SU-DHL-6 (cell line): Measurements from ENCODE around the gene IFT122.

ENCODE experiments used
- H2AFZ ChIP-seq: fragments of 200-600 bp; sonication (generic); 2 replicates; pipeline ENCODE4 v1.6.1; 2014; ENCODE audit warnings: low read depth, mild to moderate bottlenecking, moderate library complexity, mixed read lengths, antibody characterized with exemption, low read length; ENCODE audit not compliant: severe bottlenecking
- H3F3A ChIP-seq: fragments of 200-600 bp; shearing (Covaris generic); 2 replicates; pipeline ENCODE4 v1.6.0; 2016; ENCODE audit warnings: antibody characterized with exemption, mild to moderate bottlenecking; ENCODE audit not compliant: insufficient read depth
- H3K27ac ChIP-seq: fragments of 200-600 bp; sonication (generic); 2 replicates; pipeline ENCODE4 v1.5.1; 2016; ENCODE audit warnings: low read depth, mild to moderate bottlenecking, low read length, moderate library complexity, mixed read lengths
- H3K27me3 ChIP-seq: fragments of 200-600 bp; sonication (generic), shearing (Covaris generic); 2 replicates; pipeline ENCODE4 v1.6.0; 2014; ENCODE audit warnings: mild to moderate bottlenecking, low read length
- H3K36me3 ChIP-seq: fragments of 200-600 bp; sonication (generic); 2 replicates; pipeline ENCODE4 v1.6.1; 2014; ENCODE audit warnings: mild to moderate bottlenecking, low read length, mixed read lengths
- H3K4me2 ChIP-seq: fragments of 300-600, 200-600 bp; shearing (Covaris generic), sonication (generic); 2 replicates; pipeline ENCODE4 v1.6.0; 2014; ENCODE audit warnings: low read length, low read depth, mild to moderate bottlenecking; ENCODE audit not compliant: poor library complexity, severe bottlenecking
- H3K4me3 ChIP-seq: fragments of 200-600 bp; sonication (generic); 2 replicates; pipeline ENCODE4 v1.5.1; 2014; ENCODE audit warnings: antibody characterized with exemption, low read length, mild to moderate bottlenecking, mixed read lengths; ENCODE audit not compliant: insufficient read depth, poor library complexity, severe bottlenecking
- H3K79me2 ChIP-seq: fragments of 200-600 bp; sonication (generic); 2 replicates; pipeline ENCODE4 v1.6.1; 2014; ENCODE audit warnings: mild to moderate bottlenecking, low read length, moderate library complexity; ENCODE audit not compliant: insufficient read depth
- H3K9ac ChIP-seq: fragments of 200-600 bp; sonication (generic); 2 replicates; pipeline ENCODE4 v1.7.0; 2014; ENCODE audit warnings: mild to moderate bottlenecking, low read length
- H3K9me2 ChIP-seq: fragments of 200-600 bp; sonication (generic); replicated peaks from 2 replicates; pipeline ENCODE4 v1.6.1; 2014; ENCODE audit warnings: low read length; ENCODE audit not compliant: insufficient read depth
- H3K9me3 ChIP-seq: fragments of 200-600 bp; sonication (generic); 2 replicates; pipeline ENCODE4 v1.6.1; 2014; ENCODE audit warnings: low read length, mixed read lengths; ENCODE audit not compliant: insufficient read depth
- H4K20me1 ChIP-seq: fragments of 200-600 bp; sonication (generic); 2 replicates; pipeline ENCODE4 v1.6.1; 2014; ENCODE audit warnings: low read depth, mild to moderate bottlenecking, antibody characterized with exemption, low read length, moderate library complexity, mixed read lengths
- EZH2phosphoT487 ChIP-seq: fragments of 200-600 bp; sonication (generic), shearing (Covaris generic); conservative IDR thresholded peaks from 2 replicates; pipeline ENCODE4 v1.6.1; 2018; ENCODE audit warnings: mild to moderate bottlenecking, antibody characterized with exemption, low read length, moderate library complexity, mixed read lengths
- TF ChIP-seq, protein P1 (sequence below): fragments of 200-600 bp; sonication (generic); IDR thresholded peaks from one replicate; pipeline ENCODE4 v1.5.1; 2017; ENCODE audit warnings: antibody characterized with exemption, mild to moderate bottlenecking, low read length, moderate library complexity; ENCODE audit not compliant: insufficient read depth, poor library complexity, severe bottlenecking

IFT122 gene

DNA sequence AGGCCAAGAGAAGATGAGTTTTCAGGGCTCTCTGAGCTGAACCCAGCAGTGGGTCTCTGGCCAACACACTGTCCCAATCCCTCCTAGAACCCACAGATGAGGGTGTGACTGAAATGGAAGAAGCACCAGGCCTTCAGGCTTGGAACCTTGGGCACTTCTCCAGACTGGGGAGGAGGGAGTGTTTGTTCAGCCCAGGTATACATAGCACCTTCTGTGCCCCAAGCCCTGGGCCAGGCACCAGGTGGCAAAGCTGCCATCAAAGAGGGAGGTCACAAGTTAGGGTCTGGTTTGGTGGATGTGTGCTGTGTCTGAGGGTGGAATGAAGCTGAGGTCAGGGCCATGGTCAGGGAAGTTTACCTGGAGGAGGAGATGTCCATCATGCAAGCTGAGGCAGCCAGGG lies 72.6 kb downstream of the IFT122 start:
- Histone ChIP-seq H2AFZ (no peak overlapping the region), H3K36me3 (no peaks in the 10 kb centered on the region)

DNA sequence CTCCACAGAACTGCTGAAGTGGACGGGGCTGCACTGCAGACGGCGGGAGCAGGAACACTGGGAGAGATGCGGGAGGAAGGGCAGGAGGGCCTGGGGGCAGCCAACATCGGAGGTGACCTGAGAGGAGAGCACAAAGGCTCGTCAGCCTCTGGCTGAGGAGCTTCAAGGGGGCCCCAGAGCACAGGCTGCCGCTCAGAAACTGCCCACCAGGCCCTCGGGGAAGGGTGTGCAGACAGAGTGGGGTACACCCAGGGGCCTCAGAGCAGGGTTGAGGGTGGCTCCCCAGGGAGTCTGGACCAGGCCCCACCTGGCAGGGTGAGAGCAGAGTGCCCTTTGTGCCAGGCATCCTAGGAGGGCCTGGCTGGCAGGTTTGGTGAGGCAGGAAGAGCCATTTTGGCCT lies 73.7 kb downstream of the IFT122 start:
- Histone ChIP-seq H3K9ac (no peak overlapping the region), H3K4me3 (no peak overlapping the region), H3F3A (no peaks in the 10 kb centered on the region), H2AFZ (no peak overlapping the region), H4K20me1 (no peaks in the 10 kb centered on the region), H3K79me2 (no peaks in the 10 kb centered on the region), H3K9me3 (no peaks in the 10 kb centered on the region), H3K9me2 (no peaks in the 10 kb centered on the region), H3K4me2 (no peak overlapping the region), H3K27ac (no peak overlapping the region), H3K27me3 (no peaks in the 10 kb centered on the region), H3K36me3 (no peaks in the 10 kb centered on the region)
- TF ChIP-seq, protein P1, sequence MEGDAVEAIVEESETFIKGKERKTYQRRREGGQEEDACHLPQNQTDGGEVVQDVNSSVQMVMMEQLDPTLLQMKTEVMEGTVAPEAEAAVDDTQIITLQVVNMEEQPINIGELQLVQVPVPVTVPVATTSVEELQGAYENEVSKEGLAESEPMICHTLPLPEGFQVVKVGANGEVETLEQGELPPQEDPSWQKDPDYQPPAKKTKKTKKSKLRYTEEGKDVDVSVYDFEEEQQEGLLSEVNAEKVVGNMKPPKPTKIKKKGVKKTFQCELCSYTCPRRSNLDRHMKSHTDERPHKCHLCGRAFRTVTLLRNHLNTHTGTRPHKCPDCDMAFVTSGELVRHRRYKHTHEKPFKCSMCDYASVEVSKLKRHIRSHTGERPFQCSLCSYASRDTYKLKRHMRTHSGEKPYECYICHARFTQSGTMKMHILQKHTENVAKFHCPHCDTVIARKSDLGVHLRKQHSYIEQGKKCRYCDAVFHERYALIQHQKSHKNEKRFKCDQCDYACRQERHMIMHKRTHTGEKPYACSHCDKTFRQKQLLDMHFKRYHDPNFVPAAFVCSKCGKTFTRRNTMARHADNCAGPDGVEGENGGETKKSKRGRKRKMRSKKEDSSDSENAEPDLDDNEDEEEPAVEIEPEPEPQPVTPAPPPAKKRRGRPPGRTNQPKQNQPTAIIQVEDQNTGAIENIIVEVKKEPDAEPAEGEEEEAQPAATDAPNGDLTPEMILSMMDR, result no peak
- TF ChIP-seq EZH2phosphoT487, result no peak

More for the DNA sequence above, 72.6 kb downstream of the IFT122 start:
- Histone ChIP-seq H3K27ac (no peak overlapping the region), H3F3A (no peaks in the 10 kb centered on the region), H3K4me3 (no peak overlapping the region), H3K9me3 (no peaks in the 10 kb centered on the region), H3K9me2 (no peaks in the 10 kb centered on the region), H3K4me2 (no peak overlapping the region), H3K9ac (no peak overlapping the region), H4K20me1 (no peaks in the 10 kb centered on the region), H3K27me3 (no peaks in the 10 kb centered on the region), H3K79me2 (no peaks in the 10 kb centered on the region)
- TF ChIP-seq EZH2phosphoT487, result no peak
- TF ChIP-seq, protein P1, result no peak

DNA sequence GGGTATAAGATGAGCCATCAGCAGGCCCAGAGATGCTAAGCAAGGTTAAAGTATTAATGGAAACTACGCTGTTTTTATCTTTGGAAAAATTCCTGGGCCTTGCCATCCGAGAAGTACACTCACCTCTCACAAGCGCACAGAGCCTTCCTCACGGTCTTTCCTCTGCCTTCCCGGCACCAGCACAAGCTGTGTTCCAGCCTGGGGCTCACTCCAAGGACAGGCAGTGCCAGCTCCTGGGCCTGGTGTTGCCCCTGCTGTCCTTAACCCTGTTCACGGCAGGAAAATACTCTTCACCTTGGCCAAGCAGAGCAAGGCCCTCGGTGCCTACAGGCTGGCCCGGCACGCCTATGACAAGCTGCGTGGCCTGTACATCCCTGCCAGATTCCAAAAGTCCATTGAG lies 74.1 kb downstream of the IFT122 start:
- Histone ChIP-seq H3K79me2 (no peaks in the 10 kb centered on the region), H4K20me1 (no peaks in the 10 kb centered on the region), H3K9me3 (no peaks in the 10 kb centered on the region), H3F3A (no peaks in the 10 kb centered on the region), H3K27ac (no peak overlapping the region), H3K36me3 (no peaks in the 10 kb centered on the region), H3K4me3 (no peak overlapping the region), H3K4me2 (no peak overlapping the region), H3K9me2 (no peaks in the 10 kb centered on the region), H2AFZ (no peak overlapping the region), H3K9ac (no peak overlapping the region), H3K27me3 (no peaks in the 10 kb centered on the region)
- no peak for TF ChIP-seq EZH2phosphoT487
- TF ChIP-seq, protein P1, result no peak
